GM12801 (cell line): ENCODE data around the gene VARS1.

ENCODE experiments used
- CTCF ChIP-seq: IDR thresholded peaks from one replicate; pipeline ENCODE4 v1.5.1; 2011; ENCODE audit warnings: control low read depth; ENCODE audit not compliant: insufficient read length; ENCODE audit errors: extremely low read depth

Gene VARS1

DNA sequence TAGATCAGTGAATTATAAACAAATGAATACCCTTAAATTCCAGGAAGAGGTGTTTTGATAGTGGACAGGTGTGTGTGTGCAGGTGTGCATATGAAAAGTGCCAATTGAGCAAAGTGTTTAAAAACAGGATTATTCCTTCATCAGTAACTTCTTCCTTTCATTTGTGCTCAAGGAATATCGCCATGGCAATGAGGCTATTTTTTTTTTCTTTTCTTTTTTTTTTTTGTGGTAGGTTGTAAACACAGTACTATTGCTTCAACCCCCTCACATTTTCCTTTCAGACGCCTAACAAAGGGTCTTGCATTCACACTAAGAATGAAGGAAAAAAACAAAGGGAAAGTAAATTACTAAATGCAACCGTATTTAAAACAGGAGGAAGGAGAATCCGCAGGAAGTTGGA lies 30.0 kb upstream of the VARS1 start:
- TF ChIP-seq CTCF = no peak

- TF ChIP-seq CTCF = no peak
These were observed 26.7 kb upstream of the VARS1 start for GRCh38 chr6:31822036-31822821.

GRCh38 chr6:31821301-31822035 lies 25.9 kb upstream of the VARS1 start:
- no peak for TF ChIP-seq CTCF

GRCh38 chr6:31819871-31820299 lies 24.3 kb upstream of the VARS1 start:
- no peak for TF ChIP-seq CTCF

GRCh38 chr6:31815025-31815838 lies 19.7 kb upstream of the VARS1 start, which contains the start of the genes HSPA1A and HSPA1L:
TSS of gene HSPA1A (plus strand) at chr6:31815543. CDS start at chr6:31815757, 214 bp downstream.
TSS of gene HSPA1L (minus strand) at chr6:31815283. CDS start at chr6:31811972, 3,311 bp downstream.
- no peak for TF ChIP-seq CTCF

DNA sequence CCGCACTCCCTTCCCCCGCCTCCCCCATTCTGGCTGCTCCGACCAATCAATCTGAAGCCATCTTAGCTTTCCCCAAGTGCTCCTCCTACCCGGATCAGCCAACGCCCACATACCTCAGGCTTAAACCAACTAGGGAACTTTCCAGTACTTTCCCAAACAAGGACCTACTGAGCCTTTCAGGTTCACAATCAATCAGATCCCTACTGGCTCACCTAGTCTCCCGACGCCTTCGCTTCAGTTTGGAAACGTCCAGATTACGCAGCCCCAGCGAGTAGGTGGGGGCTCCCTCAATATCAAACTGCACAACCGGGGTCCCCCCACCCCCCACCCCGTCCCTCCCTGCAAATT lies 19.1 kb upstream of the VARS1 start:
- no peak for TF ChIP-seq CTCF

DNA sequence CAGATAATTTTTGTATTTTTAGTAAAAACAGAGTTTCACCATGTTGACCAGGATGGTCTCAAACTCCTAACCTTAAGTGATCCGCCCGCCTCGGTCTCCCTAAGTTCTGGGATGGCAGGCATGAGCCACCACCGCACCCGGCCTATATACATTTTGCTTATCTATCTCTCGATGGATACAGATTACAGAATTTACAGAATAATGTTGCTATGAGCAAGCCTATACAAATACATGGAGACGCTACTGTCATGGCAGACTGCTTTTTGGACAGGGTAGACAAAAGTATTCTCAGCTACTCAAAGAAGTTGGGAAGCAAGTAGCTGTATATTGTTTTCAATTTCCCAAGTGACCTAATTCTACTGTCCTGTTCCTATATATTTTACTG lies 17.9 kb upstream of the VARS1 start:
- TF ChIP-seq CTCF = no peak
